KOPT-K1 (cell line): ENCODE results near the gene C10orf62.

ENCODE experiments used
- H3K27ac ChIP-seq: fragments of 200-600 bp; sonication (generic); 2 replicates; pipeline ENCODE4 v1.5.1; 2016; ENCODE audit warnings: antibody characterized with exemption, mild to moderate bottlenecking, low read depth, low read length; ENCODE audit not compliant: poor library complexity, severe bottlenecking
- H3K36me3 ChIP-seq: fragments of 200-600 bp; sonication (generic); 2 replicates; pipeline ENCODE4 v1.5.1; 2017; ENCODE audit warnings: antibody characterized with exemption, mild to moderate bottlenecking, low read length, moderate library complexity; ENCODE audit not compliant: insufficient read depth
- H3K9me3 ChIP-seq: fragments of 200-600 bp; sonication (generic); 2 replicates; pipeline ENCODE4 v1.5.1; 2017; ENCODE audit warnings: antibody characterized with exemption, low read length, mild to moderate bottlenecking; ENCODE audit not compliant: insufficient read depth, poor library complexity, severe bottlenecking

Gene C10orf62

GRCh38 chr10:97590748-97591495 is 1.4 kb downstream of the C10orf62 start:
- peak overlapping the region; percentile 34 for H3K27ac ChIP-seq
- H3K36me3 ChIP-seq, result no peaks in the 10 kb centered on the region
- H3K9me3 ChIP-seq, result no peaks in the 10 kb centered on the region

- Histone ChIP-seq H3K27ac (no peak overlapping the region), H3K36me3 (no peaks in the 10 kb centered on the region), H3K9me3 (no peaks in the 10 kb centered on the region)
These were observed 3.9 kb downstream of the C10orf62 start for GRCh38 chr10:97593421-97593820.

- H3K27ac ChIP-seq, result no peak overlapping the region
These were observed 6.9 kb downstream of the C10orf62 start for GRCh38 chr10:97596101-97597082.

GRCh38 chr10:97597778-97598177 is 8.3 kb downstream of the C10orf62 start:
- no peak overlapping the region for H3K27ac ChIP-seq

More at GRCh38 chr10:97596101-97597082, 6.9 kb downstream of the C10orf62 start:
- no peaks in the 10 kb centered on the region for H3K9me3 ChIP-seq
- no peaks in the 10 kb centered on the region for H3K36me3 ChIP-seq

GRCh38 chr10:97598407-97599271 is 9.1 kb downstream of the C10orf62 start:
- Histone ChIP-seq H3K36me3 (no peaks in the 10 kb centered on the region), H3K9me3 (no peaks in the 10 kb centered on the region), H3K27ac (no peak overlapping the region)

More at GRCh38 chr10:97597778-97598177, 8.3 kb downstream of the C10orf62 start:
- Histone ChIP-seq H3K36me3 (no peaks in the 10 kb centered on the region), H3K9me3 (no peaks in the 10 kb centered on the region)

- Histone ChIP-seq H3K27ac (no peak overlapping the region), H3K36me3 (no peaks in the 10 kb centered on the region), H3K9me3 (no peaks in the 10 kb centered on the region)
These were observed 9.7 kb downstream of the C10orf62 start for GRCh38 chr10:97599272-97599619.

GRCh38 chr10:97600616-97601015 is 11.1 kb downstream of the C10orf62 start:
- Histone ChIP-seq H3K27ac (no peak overlapping the region), H3K36me3 (no peaks in the 10 kb centered on the region)

GRCh38 chr10:97601268-97602215 is 12.0 kb downstream of the C10orf62 start:
- Histone ChIP-seq H3K36me3 (no peaks in the 10 kb centered on the region), H3K9me3 (no peaks in the 10 kb centered on the region), H3K27ac (no peak overlapping the region)

More at GRCh38 chr10:97600616-97601015, 11.1 kb downstream of the C10orf62 start:
- no peaks in the 10 kb centered on the region for H3K9me3 ChIP-seq

- Histone ChIP-seq H3K36me3 (no peaks in the 10 kb centered on the region), H3K27ac (no peak overlapping the region), H3K9me3 (no peaks in the 10 kb centered on the region)
These were observed 17.6 kb downstream of the C10orf62 start for GRCh38 chr10:97607095-97607636.

GRCh38 chr10:97608991-97609561 is 19.6 kb downstream of the C10orf62 start:
- Histone ChIP-seq H3K27ac (no peak overlapping the region), H3K9me3 (no peaks in the 10 kb centered on the region), H3K36me3 (no peaks in the 10 kb centered on the region)

GRCh38 chr10:97611473-97611872 is 22.0 kb downstream of the C10orf62 start:
- Histone ChIP-seq H3K36me3 (no peaks in the 10 kb centered on the region), H3K9me3 (no peaks in the 10 kb centered on the region), H3K27ac (no peak overlapping the region)

GRCh38 chr10:97612386-97612785 is 22.9 kb downstream of the C10orf62 start:
- H3K27ac ChIP-seq, result no peak overlapping the region
- no peaks in the 10 kb centered on the region for H3K9me3 ChIP-seq
- no peaks in the 10 kb centered on the region for H3K36me3 ChIP-seq

- no peaks in the 10 kb centered on the region for H3K36me3 ChIP-seq
- no peaks in the 10 kb centered on the region for H3K9me3 ChIP-seq
These were observed 28.8 kb downstream of the C10orf62 start for GRCh38 chr10:97618285-97618684.

More at GRCh38 chr10:97618285-97618684, 28.8 kb downstream of the C10orf62 start:
- no peak overlapping the region for H3K27ac ChIP-seq
